Colon (tissue), 2 donors: ENCODE measurements around the gene LILRB4.
"Not testable (repeated sequence)": the region's sequence is repeated elsewhere in the genome, so short reads cannot be mapped to it uniquely, and the experiment has no call there.

Source experiments
- FAIRE-seq: peaks from 2 replicates; lab custom pipeline; 2012; peaks lifted over from hg19 to GRCh38; lab: Jason Lieb, UNC
- donor health status: control.
- donor health status: control.

LILRB4 gene

GRCh38 chr19:54662730-54663129, at the start of gene LILRB4:
Gene LILRB4, plus strand, starts transcription at chr19:54662985. Its CDS starts 49 bp downstream, at chr19:54663034.
- no peak for FAIRE-seq

GRCh38 chr19:54614726-54615125, 48.1 kb upstream of the LILRB4 start:
- no peak for FAIRE-seq

- no peak for FAIRE-seq
These were observed 46.7 kb upstream of the LILRB4 start for GRCh38 chr19:54616057-54616456.

- no peak for FAIRE-seq
These were observed 45.8 kb upstream of the LILRB4 start for GRCh38 chr19:54616821-54617560.

- no peak for FAIRE-seq
These were observed 42.3 kb upstream of the LILRB4 start for GRCh38 chr19:54620464-54620863.

- FAIRE-seq = no peak
These were observed 40.4 kb upstream of the LILRB4 start for GRCh38 chr19:54622431-54622830.

- not testable (repeated sequence) for FAIRE-seq
These were observed 38.6 kb upstream of the LILRB4 start for GRCh38 chr19:54624234-54624633.

- not testable (repeated sequence) for FAIRE-seq
These were observed 37.7 kb upstream of the LILRB4 start for GRCh38 chr19:54624934-54625730.

- FAIRE-seq = no peak
These were observed 36.0 kb upstream of the LILRB4 start for GRCh38 chr19:54626757-54627156.

GRCh38 chr19:54627912-54628311, 34.9 kb upstream of the LILRB4 start:
- FAIRE-seq = not testable (repeated sequence)

GRCh38 chr19:54630262-54630661, 32.5 kb upstream of the LILRB4 start, which contains the start of gene LILRB1:
Gene LILRB1, plus strand, starts transcription at chr19:54630484. Its CDS starts 590 bp downstream, at chr19:54631074.
- FAIRE-seq = not testable (repeated sequence)

GRCh38 chr19:54630782-54631181, 32.0 kb upstream of the LILRB4 start:
- no peak for FAIRE-seq

GRCh38 chr19:54631489-54632337, 31.1 kb upstream of the LILRB4 start:
- not testable (repeated sequence) for FAIRE-seq

- FAIRE-seq = not testable (repeated sequence)
These were observed 30.3 kb upstream of the LILRB4 start for GRCh38 chr19:54632517-54632916.

- FAIRE-seq = no peak
These were observed 29.4 kb upstream of the LILRB4 start for GRCh38 chr19:54633401-54633800.

GRCh38 chr19:54636081-54636480, 26.7 kb upstream of the LILRB4 start:
- FAIRE-seq = not testable (repeated sequence)

- no peak for FAIRE-seq
These were observed 24.1 kb upstream of the LILRB4 start for GRCh38 chr19:54638683-54639082.

- not testable (repeated sequence) for FAIRE-seq
These were observed 19.8 kb upstream of the LILRB4 start for GRCh38 chr19:54642953-54643352.

- not testable (repeated sequence) for FAIRE-seq
These were observed 19.2 kb upstream of the LILRB4 start for GRCh38 chr19:54643583-54643982.

- FAIRE-seq = no peak
These were observed 18.7 kb upstream of the LILRB4 start for GRCh38 chr19:54644056-54644455.

- no peak for FAIRE-seq
These were observed 16.4 kb upstream of the LILRB4 start for GRCh38 chr19:54646331-54646841.

GRCh38 chr19:54648129-54648528, 14.7 kb upstream of the LILRB4 start:
- FAIRE-seq = no peak
